A172 (cell line): Measurements from ENCODE around the gene MADCAM1. TPM values are rescaled to one million over a fixed set of nuclear protein-coding genes. Genes with fewer than 3 reads are reported as not detected.
A peak's percentile ranks its signal among the peaks of the same experiment; 100 is the strongest.

Experiments
- DNase-seq: peaks from one replicate; pipeline ENCODE4 v3.0.0-alpha.2; 2015; ENCODE audit warnings: low spot score
- total RNA-seq: library from RNA; depleted of rRNA; stranded (reverse); fragments of >200 nt; shearing (Covaris generic); gene quantifications from 2 replicates; pipeline ENCODE4 v1.2.3, GENCODE V29; 2014

The MADCAM1 gene
- total RNA-seq, 1 experiment from 2014 or later: 0.71 TPM

- DNase-seq: no peak
These were observed 12.2 kb downstream of the MADCAM1 start for GRCh38 chr19:508204-509150.

- peak; percentile 84 for DNase-seq
These were observed 14.4 kb downstream of the MADCAM1 start for GRCh38 chr19:510606-511100.

GRCh38 chr19:511101-511851, 15.0 kb downstream of the MADCAM1 start:
- peak; percentile 91 for DNase-seq

GRCh38 chr19:512547-513365, 16.5 kb downstream of the MADCAM1 start:
- no peak for DNase-seq

- DNase-seq: no peak
These were observed 17.3 kb downstream of the MADCAM1 start for GRCh38 chr19:513368-514165.

GRCh38 chr19:514166-514663, 17.9 kb downstream of the MADCAM1 start:
- no peak for DNase-seq

- no peak for DNase-seq
These were observed 21.7 kb downstream of the MADCAM1 start for GRCh38 chr19:517721-518597.

GRCh38 chr19:518598-519231, 22.4 kb downstream of the MADCAM1 start:
- no peak for DNase-seq

GRCh38 chr19:519449-519865, 23.2 kb downstream of the MADCAM1 start:
- no peak for DNase-seq

GRCh38 chr19:522726-523125, 26.4 kb downstream of the MADCAM1 start:
- no peak for DNase-seq

- peak; percentile 62 for DNase-seq
These were observed 27.9 kb downstream of the MADCAM1 start for GRCh38 chr19:524062-524674.

GRCh38 chr19:525029-525428, 28.7 kb downstream of the MADCAM1 start:
- no peak for DNase-seq

- no peak for DNase-seq
These were observed 29.7 kb downstream of the MADCAM1 start for GRCh38 chr19:525857-526419.

GRCh38 chr19:530134-531008, 34.1 kb downstream of the MADCAM1 start:
- no peak for DNase-seq

- DNase-seq: peak; percentile 73
These were observed 34.9 kb downstream of the MADCAM1 start for GRCh38 chr19:531009-531752.

- no peak for DNase-seq
These were observed 35.7 kb downstream of the MADCAM1 start, which contains the start of gene CDC34 for GRCh38 chr19:531753-532560. Gene CDC34, plus strand, starts transcription at chr19:531760. Its CDS starts 172 bp downstream, at chr19:531932.
